Endothelial cell of umbilical vein (primary cell): ENCODE results near the gene EIF4E1B. TPM values are rescaled to one million over a fixed set of nuclear protein-coding genes. Genes with fewer than 3 reads are reported as not detected.

Experiments
- BruUV-seq: library from RNA; stranded (reverse); fragments of 400-500 nt; replicated peaks from 2 replicates; lab custom pipeline; 2021; lab: Mats Ljungman, UMichigan
- CTCF ChIA-PET: fragments of 300-600, 350-600 bp; sonication (Branson Sonifier 250); formaldehyde crosslinking; loops from one replicate; lab custom pipeline; 2021; ENCODE audit warnings: antibody characterized with exemption, inconsistent platforms; lab: Charles Lee
- POLR2A ChIA-PET: fragments of 300-600, 350-600 bp; sonication (Branson Sonifier 250); formaldehyde crosslinking; loops from one replicate; lab custom pipeline; 2021; ENCODE audit warnings: antibody characterized with exemption, inconsistent platforms; lab: Charles Lee
- DNase-seq: peaks from one replicate; pipeline ENCODE4 v3.0.0-alpha.2; 2011; ENCODE audit warnings: low read depth, low spot score
- FAIRE-seq: peaks from 2 replicates; lab custom pipeline; 2011; peaks lifted over from hg19 to GRCh38; lab: Jason Lieb, UNC
- H2AFZ ChIP-seq: 2 replicates; pipeline ENCODE4 v1.6.0; 2012; ENCODE audit warnings: low read depth, low read length, control low read depth, inconsistent platforms
- H3K27ac ChIP-seq: 2 replicates; pipeline ENCODE4 v1.5.1; 2011; ENCODE audit warnings: low read depth, mild to moderate bottlenecking, control low read depth, low read length, moderate library complexity; ENCODE audit not compliant: insufficient read depth
- H3K27me3 ChIP-seq, 2 experiments: 2 replicates each; pipeline versions ENCODE4 v1.6.0 to v1.6.1; 2011; ENCODE audit warnings: low read length in 2 of 2, mixed read lengths in 1 of 2; ENCODE audit not compliant: control insufficient read depth in 2 of 2, insufficient read depth in 2 of 2
- H3K36me3 ChIP-seq, 2 experiments: 2 replicates in 1 of 2; 3 replicates in 1 of 2; pipeline ENCODE4 v1.5.1; 2011; ENCODE audit warnings: low read length in 2 of 2, mild to moderate bottlenecking in 1 of 2, moderate library complexity in 1 of 2; ENCODE audit not compliant: control insufficient read depth in 2 of 2, insufficient read depth in 2 of 2; ENCODE audit errors: extremely low read depth in 1 of 2
- H3K4me1 ChIP-seq: 3 replicates; pipeline ENCODE4 v1.5.1; 2011; ENCODE audit warnings: mild to moderate bottlenecking, low read length; ENCODE audit not compliant: control insufficient read depth, insufficient read depth; ENCODE audit errors: extremely low read depth
- H3K4me2 ChIP-seq: 2 replicates; pipeline ENCODE4 v1.6.1; 2011; ENCODE audit warnings: low read length, control low read depth, mixed read lengths; ENCODE audit not compliant: insufficient read depth
- H3K4me3 ChIP-seq, 3 experiments: fragments of 200-600 bp in 1 of 3; sonication (generic), shearing (Covaris generic) in 1 of 3; replicated peaks in 1 of 3; 2 replicates each; pipeline ENCODE4 v1.5.1; 2011 to 2016; ENCODE audit warnings: control low read depth in 3 of 3, low read length in 3 of 3, mild to moderate bottlenecking in 2 of 3, inconsistent platforms in 1 of 3, low read depth in 1 of 3, moderate library complexity in 1 of 3; ENCODE audit not compliant: insufficient read depth in 1 of 3
- H3K79me2 ChIP-seq: 2 replicates; pipeline ENCODE4 v1.6.0; 2012; ENCODE audit warnings: low read length, inconsistent platforms; ENCODE audit not compliant: control insufficient read depth, insufficient read depth
- H3K9ac ChIP-seq: replicated peaks from 2 replicates; pipeline ENCODE3; 2011; ENCODE audit warnings: low read length, control low read depth; ENCODE audit not compliant: insufficient read depth; ENCODE audit errors: extremely low read depth
- H3K9me1 ChIP-seq: replicated peaks from 3 replicates; pipeline ENCODE4 v1.6.0; 2011; ENCODE audit warnings: mild to moderate bottlenecking, low read length; ENCODE audit not compliant: control insufficient read depth, insufficient read depth; ENCODE audit errors: extremely low read depth
- H3K9me3 ChIP-seq: replicated peaks from 2 replicates; pipeline ENCODE4 v1.5.1; 2012; ENCODE audit warnings: low read length, inconsistent platforms; ENCODE audit not compliant: control insufficient read depth, insufficient read depth
- H4K20me1 ChIP-seq: replicated peaks from 2 replicates; pipeline ENCODE3; 2011; ENCODE audit warnings: mild to moderate bottlenecking, low read length; ENCODE audit not compliant: control insufficient read depth, insufficient read depth; ENCODE audit errors: extremely low read depth
- CTCF ChIP-seq, 2 donors: IDR thresholded peaks; 1 replicate in 1 of 2; 2 replicates in 1 of 2; pipeline ENCODE4 v1.5.1; 2011; ENCODE audit warnings: low read length in 2 of 2, mild to moderate bottlenecking in 2 of 2, moderate library complexity in 2 of 2, control low read depth in 1 of 2, inconsistent platforms in 1 of 2, low read depth in 1 of 2; ENCODE audit not compliant: insufficient read depth in 1 of 2; ENCODE audit errors: extremely low read depth in 1 of 2
- EZH2 ChIP-seq: IDR thresholded peaks from 2 replicates; pipeline ENCODE4 v1.6.1; 2012; ENCODE audit warnings: borderline replicate concordance, low read depth, mild to moderate bottlenecking, moderate library complexity, low read length, inconsistent platforms; ENCODE audit not compliant: severe bottlenecking
- FOS ChIP-seq: IDR thresholded peaks from 2 replicates; pipeline ENCODE4 v1.6.1; 2011; ENCODE audit warnings: mild to moderate bottlenecking, low read length, moderate library complexity, borderline replicate concordance; ENCODE audit not compliant: insufficient read depth
- GATA2 ChIP-seq: IDR thresholded peaks from 2 replicates; pipeline ENCODE4 v1.7.0; 2011; ENCODE audit warnings: low read depth, mild to moderate bottlenecking, moderate library complexity, mixed read lengths, low read length; ENCODE audit not compliant: insufficient read length, insufficient read depth
- JUN ChIP-seq: IDR thresholded peaks from 2 replicates; pipeline ENCODE4 v1.6.1; 2011; ENCODE audit warnings: borderline replicate concordance, low read depth; ENCODE audit not compliant: insufficient read length, insufficient read depth
- MAX ChIP-seq: IDR thresholded peaks from 2 replicates; pipeline ENCODE4 v1.6.1; 2011; ENCODE audit not compliant: insufficient read depth, insufficient read length
- MYC ChIP-seq: IDR thresholded peaks from one replicate; pipeline ENCODE4 v1.6.1; 2011; ENCODE audit warnings: mild to moderate bottlenecking, low read depth, low read length
- POLR2A ChIP-seq: IDR thresholded peaks from 2 replicates; pipeline ENCODE4 v1.6.1; 2012; ENCODE audit warnings: low read depth, mild to moderate bottlenecking, control low read depth, low read length
- POLR2AphosphoS5 ChIP-seq: IDR thresholded peaks from 2 replicates; pipeline ENCODE4 v1.6.1; 2012; ENCODE audit warnings: low read depth, mild to moderate bottlenecking, control low read depth, low read length, moderate library complexity; ENCODE audit not compliant: insufficient read depth
- dilution Hi-C: fragments of 300-500 bp; cut with MboI; formaldehyde crosslinking; loops from one replicate; pipeline ENCODE4 v1.15.0; 2019; ENCODE audit warnings: low sequenced_read_pairs; ENCODE audit not compliant: extremely low pct_ligation_motif_present
- intact Hi-C: fragments of 100-400 bp; cut with micrococcal nuclease; formaldehyde crosslinking; loops from one replicate; pipeline ENCODE4 v1.10.0; 2022
- polyA plus RNA-seq, 4 experiments: library from polyadenylated mRNA; depleted of rRNA in 3 of 4; stranded (reverse) in 3 of 4; unstranded in 1 of 4; fragments of >200 nt; gene quantifications; 2 replicates each; pipeline versions ENCODE4 v1.2.1 to v1.2.3, GENCODE V29; 2011 to 2012; ENCODE audit warnings: missing spikeins in 1 of 4
- total RNA-seq: library from RNA; stranded (reverse); gene quantifications from 2 replicates; pipeline ENCODE4 v1.2.3, GENCODE V29; 2021

EIF4E1B gene
- total and polyA plus RNA-seq, 2 donors (not counting 3 experiments of a cell fraction or from before 2014, with no cell fraction given): not detected

GRCh38 chr5:176687247-176687646 lies 56.8 kb downstream of the EIF4E1B start:
- POLR2A ChIA-PET: no interaction called here
- Histone ChIP-seq H3K4me1 (no peaks in the 10 kb centered on the region), H4K20me1 (no peaks in the 10 kb centered on the region), H3K27ac (no peak overlapping the region), H3K9me3 (no peaks in the 10 kb centered on the region), H3K4me3 (no peak overlapping the region), H3K36me3 (no peaks in the 10 kb centered on the region), H2AFZ (no peak overlapping the region), H3K9me1 (no peaks in the 10 kb centered on the region), H3K9ac (no peak overlapping the region), H3K79me2 (no peaks in the 10 kb centered on the region), H3K27me3 (peaks cover 11 to 19% of the 10 kb centered on the region in 2 experiments), H3K4me2 (no peak overlapping the region)
- TF ChIP-seq EZH2: no peak
- dilution Hi-C loops: no loop called here
- no TSS peak for BruUV-seq
- FAIRE-seq: no peak
- no peak for DNase-seq
- intact Hi-C loops: no loop called here
- CTCF ChIA-PET: no interaction called here

GRCh38 chr5:176687881-176688280 lies 57.4 kb downstream of the EIF4E1B start:
- ChIA-PET POLR2A (no interaction called here), CTCF (no interaction called here)
- Histone ChIP-seq H3K9me3 (no peaks in the 10 kb centered on the region), H3K36me3 (no peaks in the 10 kb centered on the region), H3K27ac (no peak overlapping the region), H3K4me3 (no peak overlapping the region), H2AFZ (no peak overlapping the region), H3K79me2 (no peaks in the 10 kb centered on the region), H3K4me2 (no peak overlapping the region), H3K4me1 (no peaks in the 10 kb centered on the region), H4K20me1 (no peaks in the 10 kb centered on the region), H3K9ac (no peak overlapping the region), H3K27me3 (peaks cover 14 to 19% of the 10 kb centered on the region in 2 experiments), H3K9me1 (no peaks in the 10 kb centered on the region)
- no peak for DNase-seq
- FAIRE-seq: no peak
- dilution Hi-C loops: no loop called here
- intact Hi-C loops: no loop called here
- no TSS peak for BruUV-seq
- no peak for TF ChIP-seq FOS
- TF ChIP-seq CTCF (IDR thresholded peaks at IDR 0.05; ENCODE audit: extremely low read depth in 1 of 2, insufficient read depth in 1 of 2, low read depth in 1 of 2, low read length in 2 of 2): no peak
- no peak for TF ChIP-seq MYC
- no peak for TF ChIP-seq EZH2
- no peak for TF ChIP-seq MAX
- TF ChIP-seq POLR2AphosphoS5: no peak
- TF ChIP-seq POLR2A: no peak
- TF ChIP-seq JUN: no peak
- no peak for TF ChIP-seq GATA2
